Stomach (tissue), 4 donors: ENCODE results near the gene IGSF21.

ENCODE experiments used
- EP300 ChIP-seq: sonication (generic); formaldehyde crosslinking; IDR thresholded peaks from one replicate; pipeline ENCODE4 v1.6.1; 2017; ENCODE audit warnings: antibody characterized with exemption
- POLR2A ChIP-seq, 4 donors: fragments of 450-650 bp; IDR thresholded peaks; one replicate each; pipeline ENCODE4 v1.6.1; 2016; ENCODE audit warnings: antibody characterized with exemption in 4 of 4, control low read depth in 2 of 4, mild to moderate bottlenecking in 1 of 4, moderate library complexity in 1 of 4
- POLR2AphosphoS5 ChIP-seq, 3 donors: sonication (generic); formaldehyde crosslinking; IDR thresholded peaks; one replicate each; pipeline ENCODE4 v1.6.1; 2016; ENCODE audit warnings: antibody characterized with exemption in 3 of 3
- TF ChIP-seq, protein P1 (sequence below), 7 experiments: fragments of 450-650 bp in 4 of 7; fragments of 200-600 bp in 3 of 7; sonication (generic) in 3 of 7; IDR thresholded peaks; one replicate each; pipeline ENCODE4 v1.5.1; 2016 to 2019; ENCODE audit warnings: antibody characterized with exemption in 7 of 7, control low read depth in 2 of 7, mild to moderate bottlenecking in 1 of 7

DNA sequence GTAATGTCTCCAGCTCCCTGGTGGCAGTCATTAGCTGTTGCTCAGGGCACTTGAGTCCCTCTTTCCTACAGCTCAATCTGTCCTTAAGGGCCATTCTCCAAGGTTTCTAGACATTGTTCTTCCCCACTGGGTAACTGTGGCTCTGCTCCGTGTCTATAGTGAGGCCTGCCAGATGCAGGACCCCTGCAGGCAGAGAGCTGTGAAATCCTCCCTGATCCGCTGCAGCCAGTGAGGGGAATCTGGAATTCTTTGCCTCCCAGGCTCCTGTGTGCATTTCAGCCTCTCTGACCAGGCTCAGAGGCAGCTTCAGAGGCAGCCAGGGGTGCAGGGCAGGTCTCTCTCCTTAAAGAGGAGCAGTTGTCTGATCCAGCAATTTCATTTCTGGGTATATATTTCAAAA, 14.4 kb upstream of the IGSF21 start:
- TF ChIP-seq POLR2AphosphoS5 (IDR thresholded peaks at IDR 0.05) (no peak), POLR2A (IDR thresholded peaks at IDR 0.05) (no peak), EP300 (no peak)
- TF ChIP-seq, protein P1, sequence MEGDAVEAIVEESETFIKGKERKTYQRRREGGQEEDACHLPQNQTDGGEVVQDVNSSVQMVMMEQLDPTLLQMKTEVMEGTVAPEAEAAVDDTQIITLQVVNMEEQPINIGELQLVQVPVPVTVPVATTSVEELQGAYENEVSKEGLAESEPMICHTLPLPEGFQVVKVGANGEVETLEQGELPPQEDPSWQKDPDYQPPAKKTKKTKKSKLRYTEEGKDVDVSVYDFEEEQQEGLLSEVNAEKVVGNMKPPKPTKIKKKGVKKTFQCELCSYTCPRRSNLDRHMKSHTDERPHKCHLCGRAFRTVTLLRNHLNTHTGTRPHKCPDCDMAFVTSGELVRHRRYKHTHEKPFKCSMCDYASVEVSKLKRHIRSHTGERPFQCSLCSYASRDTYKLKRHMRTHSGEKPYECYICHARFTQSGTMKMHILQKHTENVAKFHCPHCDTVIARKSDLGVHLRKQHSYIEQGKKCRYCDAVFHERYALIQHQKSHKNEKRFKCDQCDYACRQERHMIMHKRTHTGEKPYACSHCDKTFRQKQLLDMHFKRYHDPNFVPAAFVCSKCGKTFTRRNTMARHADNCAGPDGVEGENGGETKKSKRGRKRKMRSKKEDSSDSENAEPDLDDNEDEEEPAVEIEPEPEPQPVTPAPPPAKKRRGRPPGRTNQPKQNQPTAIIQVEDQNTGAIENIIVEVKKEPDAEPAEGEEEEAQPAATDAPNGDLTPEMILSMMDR (IDR thresholded peaks at IDR 0.05), result no peak
